Measurements from ENCODE around the gene CCL18. TPM values are rescaled to one million over a fixed set of nuclear protein-coding genes. Genes with fewer than 3 reads are reported as not detected.

Gene CCL18
- total RNA-seq, 4 donors from 2014 or later, result 1.7 to 21.5 (median 9.8) TPM

DNA sequence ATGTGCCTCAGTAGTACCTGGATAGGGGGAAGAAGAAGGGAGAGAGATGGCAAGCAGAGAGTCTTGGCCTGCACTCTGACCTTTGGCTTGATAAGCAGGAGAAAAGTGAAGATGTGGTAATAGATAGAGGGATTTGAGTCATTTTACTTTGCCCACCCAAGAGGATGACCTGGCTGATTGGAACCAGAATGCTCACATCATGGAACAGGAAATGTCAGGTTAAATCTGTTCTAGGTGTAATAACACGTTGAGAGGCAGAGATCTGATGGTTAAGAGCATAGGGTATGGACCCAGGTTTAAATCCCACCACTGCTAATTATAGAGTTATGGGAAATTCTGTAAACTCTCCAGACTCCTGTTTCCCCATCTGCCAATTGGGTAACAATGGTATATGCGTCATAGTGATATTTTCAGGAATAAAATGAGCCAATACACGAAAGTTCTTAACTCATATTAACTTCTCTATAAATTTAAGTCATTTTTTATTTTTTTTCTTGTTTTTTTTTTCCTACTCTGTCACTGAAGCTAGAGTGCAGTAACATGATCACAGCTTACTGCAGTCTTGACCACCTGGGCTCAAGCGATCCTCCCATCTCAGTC lies 8.1 kb upstream of the CCL18 start:
- no peak for DNase-seq (ENCODE audit: low spot score)
- no peak for TF ChIP-seq CTCF (IDR thresholded peaks at IDR 0.05)
- ATAC-seq (ENCODE audit: low FRiP score), result no peak

DNA sequence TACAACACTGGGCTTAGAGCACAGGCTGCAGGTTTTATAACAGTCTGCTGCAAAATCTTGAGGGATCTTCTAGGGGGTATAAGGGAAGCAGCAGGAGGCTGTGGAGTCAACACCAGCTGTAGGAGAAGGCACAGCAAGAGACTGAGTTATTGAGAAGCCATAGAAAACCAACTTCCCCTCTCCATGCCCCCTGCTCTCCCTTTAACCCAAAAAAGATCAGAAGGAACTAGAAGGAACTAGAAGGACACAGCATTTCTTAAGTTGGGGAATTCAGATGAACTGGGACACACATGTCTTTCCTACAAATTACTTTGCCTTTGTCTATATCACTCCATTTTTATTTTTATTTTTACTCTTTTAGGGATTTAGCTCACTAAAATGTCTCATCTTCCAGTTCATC lies 6.2 kb upstream of the CCL18 start:
- no peak for TF ChIP-seq CTCF (IDR thresholded peaks at IDR 0.05)
- no peak for DNase-seq (ENCODE audit: low spot score)
- no peak for ATAC-seq (ENCODE audit: low FRiP score)

DNA sequence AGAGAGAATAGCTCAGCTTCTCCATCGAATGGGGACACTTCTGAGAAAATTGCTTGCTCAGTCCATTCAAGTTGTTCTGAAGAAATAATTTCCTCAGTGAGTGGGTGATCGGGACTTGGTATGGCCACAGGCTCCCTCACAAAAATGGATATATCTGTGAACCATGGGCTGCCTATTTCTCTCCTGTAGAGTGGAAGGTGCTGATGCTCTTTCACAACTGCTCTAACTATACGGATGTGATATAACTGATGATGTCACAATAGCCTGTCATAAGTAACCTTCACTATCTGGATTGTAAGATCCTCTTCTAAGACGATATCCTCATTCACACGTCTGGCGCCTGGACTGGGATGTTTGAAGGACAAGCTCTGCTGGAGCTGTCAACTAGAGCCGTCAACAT lies 4.7 kb upstream of the CCL18 start:
- no peak for ATAC-seq (ENCODE audit: low FRiP score)

GRCh38 chr17:36060816-36061215 lies 3.3 kb upstream of the CCL18 start:
- DNase-seq (ENCODE audit: low spot score), result no peak
- no peak for TF ChIP-seq CTCF (IDR thresholded peaks at IDR 0.05)
- no peak for ATAC-seq (ENCODE audit: low FRiP score)

More for the DNA sequence above, 4.7 kb upstream of the CCL18 start:
- DNase-seq (ENCODE audit: low spot score), result no peak
- TF ChIP-seq CTCF (IDR thresholded peaks at IDR 0.05), result no peak

- DNase-seq (ENCODE audit: low spot score) (no peak), ATAC-seq (ENCODE audit: low FRiP score) (no peak)
- TF ChIP-seq CTCF (IDR thresholded peaks at IDR 0.05), result no peak
These were observed 2.4 kb downstream of the CCL18 start for GRCh38 chr17:36066365-36066985.

- no peak for TF ChIP-seq CTCF (IDR thresholded peaks at IDR 0.05)
- DNase-seq (ENCODE audit: low spot score) (no peak), ATAC-seq (ENCODE audit: low FRiP score) (no peak)
These were observed 4.5 kb downstream of the CCL18 start for GRCh38 chr17:36068524-36068923.

GRCh38 chr17:36069136-36069535 lies 5.1 kb downstream of the CCL18 start:
- ATAC-seq (ENCODE audit: low FRiP score), result no peak
- DNase-seq (ENCODE audit: low spot score), result no peak
- TF ChIP-seq CTCF (IDR thresholded peaks at IDR 0.05), result no peak
